Measurements from ENCODE around the gene SKOR1.

SKOR1 gene

GRCh38 chr15:67824976-67825880 lies at the start of gene SKOR1:
Gene SKOR1 (plus strand): TSS chr15:67825509. CDS start chr15:67825603, 94 bp downstream.
- no peak for DNase-seq

GRCh38 chr15:67775998-67776397 lies 49.3 kb upstream of the SKOR1 start:
- DNase-seq: no peak

- DNase-seq: no peak
Measured at GRCh38 chr15:67776600-67776999, 48.7 kb upstream of the SKOR1 start.

- DNase-seq: no peak
Measured at GRCh38 chr15:67777071-67777470, 48.2 kb upstream of the SKOR1 start.

- DNase-seq: no peak
Measured at GRCh38 chr15:67777773-67778172, 47.5 kb upstream of the SKOR1 start.

- no peak for DNase-seq
Measured at GRCh38 chr15:67778968-67779548, 46.3 kb upstream of the SKOR1 start.

- DNase-seq: no peak
Measured at GRCh38 chr15:67779549-67780111, 45.7 kb upstream of the SKOR1 start.

- DNase-seq: no peak
Measured at GRCh38 chr15:67781061-67781460, 44.2 kb upstream of the SKOR1 start.

GRCh38 chr15:67781907-67782690 lies 43.2 kb upstream of the SKOR1 start:
- no peak for DNase-seq

GRCh38 chr15:67782691-67782991 lies 42.7 kb upstream of the SKOR1 start:
- DNase-seq: no peak

- DNase-seq: no peak
Measured at GRCh38 chr15:67783303-67783702, 42.0 kb upstream of the SKOR1 start.

- no peak for DNase-seq
Measured at GRCh38 chr15:67784090-67784781, 41.1 kb upstream of the SKOR1 start.

GRCh38 chr15:67784856-67785430 lies 40.4 kb upstream of the SKOR1 start:
- no peak for DNase-seq

GRCh38 chr15:67785431-67785830 lies 39.9 kb upstream of the SKOR1 start:
- DNase-seq: no peak

- DNase-seq: no peak
Measured at GRCh38 chr15:67786646-67787045, 38.7 kb upstream of the SKOR1 start.

- DNase-seq: no peak
Measured at GRCh38 chr15:67788986-67789385, 36.3 kb upstream of the SKOR1 start.

- no peak for DNase-seq
Measured at GRCh38 chr15:67790610-67791319, 34.5 kb upstream of the SKOR1 start.

- no peak for DNase-seq
Measured at GRCh38 chr15:67792250-67792942, 32.9 kb upstream of the SKOR1 start.

- no peak for DNase-seq
Measured at GRCh38 chr15:67794832-67795574, 30.3 kb upstream of the SKOR1 start.
